GM19099 (cell line): ENCODE data around the gene NBR1.
"Not testable (repeated sequence)": the region's sequence is repeated elsewhere in the genome, so short reads cannot be mapped to it uniquely, and the experiment has no call there.

Experiments used
- POLR2A ChIP-seq: IDR thresholded peaks from 3 replicates; pipeline ENCODE4 v1.6.1; 2011; ENCODE audit warnings: low read depth; ENCODE audit not compliant: insufficient read length; ENCODE audit errors: extremely low read depth

Gene NBR1

DNA sequence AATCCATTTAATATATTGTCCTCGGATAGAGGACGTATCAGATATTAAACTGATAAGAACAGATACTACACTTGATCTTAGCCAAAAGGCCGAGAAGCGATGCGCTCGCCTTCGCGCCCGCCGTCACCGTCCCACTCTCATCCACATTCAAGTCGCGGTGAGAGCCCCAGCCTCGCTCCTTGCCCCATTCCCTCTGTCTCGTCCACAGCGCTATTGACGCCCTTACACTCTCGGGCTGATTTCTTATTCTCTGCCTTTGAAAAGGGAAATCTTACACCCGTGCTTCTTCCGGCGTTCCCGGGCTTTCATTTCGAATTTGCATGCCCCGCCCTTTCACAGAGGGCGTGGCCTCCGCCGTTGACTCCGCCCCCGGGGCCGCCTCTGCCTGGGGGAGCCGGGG is 62.9 kb downstream of the NBR1 start, which contains the start of gene RNU2-1:
Gene RNU2-1 (minus strand): TSS at position 101 of the 400 bp plus-strand sequence.
- not testable (repeated sequence) for TF ChIP-seq POLR2A
